Anterior cingulate cortex (tissue), 58 donors: Measurements from ENCODE around the gene MYBPH.

Experiments
- DNase-seq, 58 donors: peaks; one replicate each; lab custom pipeline; 2025; lab: John Stamatoyannopoulos, UW

MYBPH gene

GRCh38 chr1:203120325-203121153 is 55.1 kb downstream of the MYBPH start:
- no peak for DNase-seq
